ENCODE data around the gene WDR37.

Gene WDR37

DNA sequence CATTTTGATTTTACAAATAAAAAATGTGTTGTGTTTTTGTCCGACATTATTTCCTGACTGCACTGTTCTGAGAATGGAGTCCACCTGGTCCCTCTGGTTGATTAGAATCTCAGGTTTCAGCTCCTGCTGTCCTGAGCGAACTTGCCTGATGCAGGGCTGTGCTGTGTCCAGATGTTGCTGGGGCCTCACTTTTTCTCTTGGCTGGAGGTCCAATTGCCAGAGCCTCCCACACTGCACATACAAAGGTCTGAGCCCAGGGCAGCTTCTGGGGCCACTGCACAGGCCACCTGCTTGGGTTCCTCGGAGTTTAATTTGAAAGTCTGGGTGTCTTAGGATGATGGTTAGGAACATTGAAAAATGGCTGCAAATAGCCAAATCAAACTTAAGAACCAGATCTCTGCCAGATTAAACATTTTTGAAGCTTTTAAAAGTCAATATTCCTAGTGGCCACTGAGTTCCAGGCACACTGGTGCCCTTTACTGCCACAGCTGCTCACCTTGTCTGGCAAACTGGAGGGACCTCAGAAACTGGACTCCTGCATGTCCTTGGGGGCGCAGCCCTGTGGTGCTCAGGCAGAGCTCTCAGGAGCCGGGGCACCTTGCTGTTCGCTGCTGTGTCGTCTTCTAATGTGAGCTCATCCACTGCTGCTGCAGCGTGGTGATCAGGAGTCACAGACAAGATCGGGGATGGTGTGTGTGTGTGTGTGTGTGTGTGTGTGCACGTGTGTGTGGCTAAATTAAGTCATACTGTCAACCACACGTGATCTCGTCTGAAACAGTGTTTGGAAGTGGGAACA, 75.0 kb downstream of the WDR37 start:
- DNase-seq = no peak

DNA sequence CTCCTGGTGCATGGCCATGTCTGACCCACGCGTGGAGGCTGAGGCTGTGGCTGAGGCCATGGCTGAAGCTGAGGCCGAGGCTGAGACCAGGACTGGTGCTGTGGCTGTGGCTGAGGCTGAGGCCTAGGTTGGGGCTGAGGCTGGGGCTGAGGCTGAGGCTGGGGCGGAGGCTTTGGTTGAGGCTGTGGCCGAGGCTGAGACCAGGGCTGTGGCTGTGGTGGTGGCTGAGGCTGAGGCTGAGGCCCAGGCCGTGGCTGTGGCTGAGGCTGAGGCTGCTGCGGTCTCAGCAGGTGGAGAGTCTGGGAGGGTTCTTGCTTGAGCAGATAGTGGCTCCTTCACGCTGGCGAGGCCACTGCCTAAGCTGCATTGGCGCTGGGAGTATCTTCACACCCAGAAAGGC, 76.4 kb downstream of the WDR37 start:
- DNase-seq = no peak

DNA sequence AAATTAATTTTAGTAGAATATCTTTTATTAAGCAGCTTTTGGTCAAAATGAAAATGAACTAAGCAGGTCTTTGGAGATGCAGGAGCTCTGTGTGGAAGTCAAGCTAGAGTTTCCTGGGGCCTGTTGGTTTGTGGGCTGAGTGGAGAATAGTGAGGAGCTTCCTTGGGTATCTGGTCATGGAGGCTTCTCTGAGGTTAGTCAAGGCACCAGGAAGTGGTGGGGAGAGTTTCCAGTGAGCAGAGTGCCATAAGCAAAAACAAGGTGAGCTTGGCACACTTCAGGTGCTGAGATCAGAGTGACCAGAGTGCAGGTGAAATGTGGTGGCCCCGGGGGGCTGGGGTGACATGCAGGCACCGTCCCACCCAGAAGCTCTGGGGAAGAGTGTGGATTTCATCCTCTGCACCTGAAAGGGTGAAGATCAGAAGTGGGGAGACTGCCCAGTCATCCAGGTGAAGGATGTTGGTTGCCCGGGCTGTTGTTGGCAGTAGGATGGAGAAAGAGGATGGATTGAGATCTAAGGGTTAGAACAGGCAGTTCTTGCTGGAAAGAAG, 77.4 kb downstream of the WDR37 start:
- DNase-seq = no peak

DNA sequence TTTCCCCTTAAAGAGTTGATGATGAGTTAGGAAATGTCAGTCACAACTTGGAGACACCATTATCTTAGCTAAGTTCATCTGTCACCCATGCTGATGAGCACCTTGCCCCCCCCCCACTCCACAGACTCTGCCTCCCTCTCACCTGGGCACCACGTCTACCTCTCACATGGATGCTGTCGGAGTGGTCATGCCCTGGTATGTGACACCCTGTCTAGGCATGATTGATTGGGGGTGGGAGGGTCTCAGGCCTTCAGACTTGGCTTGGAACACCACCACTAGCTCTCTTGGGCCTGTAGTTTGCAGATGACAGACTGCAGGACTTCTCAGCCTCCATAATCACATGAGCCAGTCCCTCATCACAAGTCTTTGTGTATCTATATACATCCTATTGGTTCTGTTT, 78.0 kb downstream of the WDR37 start:
- no peak for DNase-seq

DNA sequence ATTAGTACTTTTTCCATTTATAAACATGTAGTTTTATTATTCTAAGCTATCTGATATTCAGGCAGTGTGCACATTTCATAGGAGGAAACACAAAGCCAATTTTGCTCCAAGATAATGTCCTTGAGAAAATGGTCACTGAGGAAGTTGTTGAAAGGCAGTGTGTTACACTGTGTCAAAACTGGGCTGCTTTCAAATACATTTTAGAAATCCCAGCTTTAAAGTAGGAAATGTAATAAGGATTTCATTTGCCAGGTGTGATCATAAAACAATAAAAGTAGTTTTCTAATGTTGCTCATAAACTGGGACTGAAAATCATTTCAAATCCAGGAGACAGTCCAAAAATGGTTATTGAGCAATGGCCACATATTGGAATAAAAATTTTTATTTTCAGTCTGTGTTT, 80.1 kb downstream of the WDR37 start:
- no peak for DNase-seq

DNA sequence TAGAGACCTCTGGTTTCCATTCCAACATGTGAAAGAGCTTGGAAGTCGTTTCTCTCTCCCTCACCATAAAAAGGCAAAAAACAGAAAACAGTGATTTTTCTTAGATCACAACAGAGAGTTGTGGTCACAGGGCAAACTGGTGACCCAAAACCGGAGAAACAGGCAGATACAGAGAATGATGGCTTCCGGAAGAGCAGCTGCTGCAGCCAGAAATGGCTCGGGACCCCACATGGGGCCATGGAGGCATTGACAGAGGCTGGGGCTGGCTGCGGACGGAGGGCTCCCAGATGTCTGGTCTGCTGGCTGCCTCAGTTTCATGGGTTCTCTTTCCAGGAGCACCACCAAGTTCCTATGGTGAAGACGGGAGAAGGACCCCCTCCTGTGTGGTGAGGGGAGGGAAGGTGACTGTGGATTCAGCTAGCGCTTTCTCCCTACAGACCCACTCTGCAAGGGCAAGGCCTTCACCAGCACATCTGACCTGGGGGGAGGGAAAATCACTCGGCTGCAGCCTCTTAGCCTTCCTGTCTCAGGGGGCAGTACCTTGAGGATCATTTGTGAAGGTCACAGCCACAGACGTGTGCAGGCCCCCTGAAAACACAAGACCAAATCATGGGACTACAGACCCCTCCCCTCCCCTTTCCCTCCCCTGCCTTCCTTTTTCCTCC, 81.4 kb downstream of the WDR37 start:
- no peak for DNase-seq

DNA sequence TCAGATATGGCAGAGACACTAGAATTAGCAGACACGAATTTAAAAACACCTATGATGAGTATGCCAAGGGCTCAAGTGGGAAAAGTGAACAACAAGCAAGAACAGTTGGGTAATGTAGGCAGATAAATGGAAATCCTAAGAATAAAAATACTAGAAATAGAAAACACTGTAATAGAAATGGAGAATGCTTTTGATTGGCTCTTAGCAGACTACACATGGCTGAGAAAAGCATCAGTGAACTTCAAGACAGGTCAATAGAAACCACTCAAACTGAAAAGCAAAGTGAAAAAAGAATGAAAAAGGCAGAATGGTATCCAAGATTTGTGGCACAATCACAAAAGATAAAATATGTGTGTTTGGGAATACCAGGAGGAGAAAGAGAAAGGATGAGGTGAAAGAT, 82.3 kb downstream of the WDR37 start:
- no peak for DNase-seq

DNA sequence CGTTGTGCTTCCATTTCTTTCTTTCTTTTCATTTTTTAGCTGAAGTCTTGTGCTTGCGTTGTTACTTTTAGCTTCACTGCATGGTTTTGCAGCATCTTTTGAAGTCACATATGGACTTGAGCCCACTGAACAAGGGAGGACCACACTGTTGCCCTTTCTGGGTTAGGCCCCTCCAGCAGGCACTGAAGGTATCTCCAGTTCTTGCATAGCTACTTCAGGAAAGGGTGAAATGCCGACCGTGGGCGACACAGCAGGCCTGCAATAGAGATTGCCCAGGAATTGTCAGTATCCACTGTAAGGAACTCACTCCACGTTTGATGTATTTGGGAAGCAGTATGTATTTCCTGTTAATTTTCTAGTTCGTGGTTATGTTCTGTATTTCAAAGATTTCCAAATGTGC, 85.1 kb downstream of the WDR37 start:
- DNase-seq = no peak

DNA sequence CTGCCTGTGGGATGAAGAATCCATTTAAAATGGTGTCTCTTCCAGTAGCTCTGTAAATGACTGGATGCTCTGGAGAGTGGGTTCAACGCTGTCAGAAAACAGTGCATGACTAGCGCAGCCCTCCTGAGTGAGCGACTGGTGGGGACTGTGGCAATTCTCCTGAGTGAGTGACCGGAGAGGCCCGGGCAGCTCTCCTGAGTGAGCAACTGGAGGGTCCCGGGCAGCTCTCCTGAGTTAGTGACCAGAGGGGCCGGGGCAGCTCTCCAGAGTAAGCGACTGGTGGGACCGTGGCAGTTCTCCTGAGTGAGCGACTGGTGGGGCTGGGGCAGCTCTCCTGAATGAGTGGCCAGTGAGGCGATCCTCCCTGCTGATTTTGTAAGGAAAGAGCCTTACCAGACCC, 85.5 kb downstream of the WDR37 start:
- DNase-seq = no peak

DNA sequence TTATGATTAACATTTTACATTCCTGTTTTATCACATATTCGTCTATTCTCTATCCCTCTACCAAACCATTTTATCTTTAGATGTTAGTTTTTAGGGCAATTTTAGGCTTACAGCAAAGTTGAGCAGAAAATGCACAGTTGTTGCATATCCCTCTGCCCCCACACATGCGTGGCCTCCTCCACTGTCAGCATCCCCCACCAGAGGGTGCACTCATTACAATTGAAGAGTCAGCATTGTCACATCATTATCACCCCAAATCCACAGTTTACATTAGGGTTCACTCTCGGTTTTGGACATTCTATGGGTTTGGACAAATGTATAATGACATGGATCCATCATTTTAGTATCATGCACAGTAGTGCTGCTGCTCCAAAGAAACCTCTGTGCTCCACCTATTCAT, 86.4 kb downstream of the WDR37 start:
- DNase-seq = peak; percentile 60

DNA sequence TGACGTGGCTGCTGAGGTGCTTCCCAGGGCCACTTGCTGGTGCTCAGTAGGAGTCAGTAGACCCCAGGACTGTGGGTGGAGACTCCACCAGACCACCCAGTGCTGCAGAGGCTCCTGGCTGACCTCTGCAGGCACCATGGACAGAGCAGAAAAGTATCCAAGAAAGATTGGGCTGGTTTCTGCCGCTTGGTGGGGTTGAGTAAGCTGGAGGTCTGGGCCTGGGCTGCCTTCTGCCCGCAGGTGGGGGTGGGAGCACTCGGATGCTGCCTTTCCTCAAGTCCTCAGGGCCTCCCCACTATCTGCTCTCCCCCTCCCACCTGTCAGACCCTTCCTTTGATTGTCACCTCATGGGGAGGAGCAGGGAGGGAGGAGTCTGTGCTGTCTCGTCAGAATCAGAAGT, 91.6 kb downstream of the WDR37 start:
- DNase-seq = no peak

DNA sequence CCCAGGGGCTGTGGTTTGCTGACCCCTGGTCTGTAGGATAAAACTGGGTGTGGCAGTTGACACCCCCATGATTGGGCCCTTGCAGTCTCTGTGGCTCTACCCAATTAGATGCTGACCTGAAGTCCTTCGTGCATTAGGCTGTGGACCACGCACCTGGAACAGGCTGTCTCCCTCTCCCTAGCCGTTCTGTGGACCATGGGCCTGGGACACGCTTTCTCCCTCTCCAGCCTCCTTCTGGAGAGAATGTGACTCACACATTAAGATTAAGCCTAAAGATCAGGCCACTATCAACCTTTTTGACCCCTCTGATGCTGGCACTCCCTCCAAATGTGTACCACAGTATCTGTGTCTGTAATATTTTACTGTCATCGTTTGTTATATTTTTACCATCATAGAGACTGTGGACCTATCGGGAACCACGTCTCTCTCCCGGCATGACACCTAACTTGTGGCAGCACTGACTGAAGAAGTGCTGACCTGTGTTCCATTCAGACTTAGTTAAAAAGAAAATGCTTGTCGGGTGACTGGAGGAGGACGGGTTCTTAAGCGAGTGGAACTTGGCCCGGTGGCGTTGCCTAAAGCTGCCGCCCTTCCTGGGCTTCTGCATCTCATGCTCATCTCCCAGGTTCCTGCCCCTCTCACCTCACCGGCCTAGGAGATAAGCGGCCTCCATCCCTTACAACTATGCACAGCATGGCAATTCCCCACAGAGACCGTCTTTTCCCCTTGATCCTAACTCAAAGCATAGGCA, 92.8 kb downstream of the WDR37 start:
- no peak for DNase-seq

DNA sequence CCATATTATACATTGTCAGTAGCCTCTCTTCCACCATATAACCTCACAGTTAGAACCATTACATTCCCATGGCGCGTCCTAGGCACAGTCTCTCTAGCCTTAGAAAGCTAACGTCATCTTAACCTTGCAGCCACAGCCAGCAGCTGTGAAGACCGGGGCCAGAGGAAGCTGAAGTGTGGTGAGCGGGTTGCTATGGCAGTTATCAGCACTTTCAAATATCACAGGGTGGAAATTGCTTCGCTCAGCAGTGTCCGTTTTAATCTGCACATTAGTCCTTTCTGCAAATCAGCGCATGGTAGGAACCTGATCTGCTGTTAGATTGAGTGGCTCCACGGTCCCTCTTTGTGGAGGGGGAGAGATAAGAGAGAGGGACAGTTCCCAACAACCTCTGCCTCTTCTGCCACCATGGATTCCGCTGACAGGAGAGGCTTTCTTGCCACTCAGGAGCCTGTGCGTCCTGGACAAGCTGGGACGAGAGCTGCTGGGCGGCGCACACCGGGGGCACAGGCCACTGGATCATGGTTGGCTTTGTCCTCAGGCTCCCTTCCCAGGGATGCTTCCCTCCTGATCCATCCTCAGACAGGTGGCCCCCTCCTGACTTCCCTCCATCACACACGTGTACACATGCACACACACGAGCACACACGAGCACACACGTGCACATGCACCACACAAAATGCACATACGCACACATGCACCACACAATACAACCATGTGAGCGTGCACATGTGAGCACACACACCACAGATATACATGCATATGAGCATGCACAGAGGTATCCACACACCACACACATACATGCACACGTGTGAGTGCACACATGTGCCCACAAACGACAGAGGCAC, 93.8 kb downstream of the WDR37 start:
- peak; percentile 93 for DNase-seq

DNA sequence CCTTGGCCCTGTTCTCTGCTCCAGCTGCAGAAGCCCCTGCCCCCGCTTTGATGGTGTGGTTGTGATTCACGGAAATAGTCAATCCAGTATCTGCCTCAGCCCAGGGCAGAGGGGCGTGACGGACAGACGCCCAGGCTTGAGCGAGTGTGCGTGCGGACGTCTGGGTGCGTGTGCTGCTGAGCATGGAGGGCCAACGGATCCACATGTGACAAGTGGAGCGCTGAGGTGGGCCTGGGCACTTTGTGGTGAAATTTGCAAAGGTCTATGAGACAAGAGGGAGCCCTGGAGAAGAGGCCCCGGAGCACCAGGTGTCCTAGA, 94.4 kb downstream of the WDR37 start:
- DNase-seq = no peak

DNA sequence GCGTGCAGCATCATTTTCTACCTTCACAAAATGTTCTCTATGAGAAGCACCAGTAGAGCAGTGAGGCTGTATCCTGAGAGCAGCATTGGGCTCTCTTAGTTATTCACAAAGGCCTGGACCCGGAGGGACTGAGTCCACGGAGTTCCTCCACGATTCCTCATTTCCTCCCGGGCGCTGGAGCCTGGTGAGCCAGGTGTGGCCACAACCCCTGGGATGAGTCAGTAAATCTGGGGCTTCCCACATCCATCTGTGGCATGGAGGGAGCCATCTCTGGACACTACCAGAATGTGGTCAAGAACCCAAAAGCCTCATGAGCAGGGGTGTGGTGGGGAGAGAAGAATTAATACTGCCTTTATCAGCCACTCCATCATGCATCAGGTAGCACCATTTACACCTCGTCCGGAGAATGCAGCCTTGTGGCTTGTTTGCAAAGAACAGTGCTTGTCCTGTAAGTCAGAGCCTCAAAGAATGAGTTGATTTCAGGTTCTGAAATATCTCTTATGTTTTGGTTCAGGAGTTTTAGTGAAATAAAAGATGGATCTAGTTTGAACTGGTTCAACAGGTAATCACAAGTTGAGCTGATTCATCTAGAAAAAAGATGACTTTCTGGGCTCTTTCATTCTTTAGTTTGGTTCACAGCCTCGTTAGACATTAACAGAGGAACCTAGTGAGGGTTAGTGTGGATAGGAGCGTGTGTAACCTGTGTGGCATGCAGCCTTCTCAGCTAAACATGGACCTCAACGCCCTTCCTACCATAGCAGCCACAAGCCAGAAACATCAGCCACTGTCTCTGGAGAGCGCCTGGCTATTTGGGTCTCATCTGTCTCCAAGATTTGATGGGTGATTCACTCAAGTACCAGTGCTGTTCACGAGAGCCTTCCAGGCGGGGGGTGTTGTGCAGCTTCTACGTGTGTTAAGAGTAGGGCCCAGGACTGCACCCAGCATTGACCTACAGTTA, 95.2 kb downstream of the WDR37 start:
- no peak for DNase-seq

DNA sequence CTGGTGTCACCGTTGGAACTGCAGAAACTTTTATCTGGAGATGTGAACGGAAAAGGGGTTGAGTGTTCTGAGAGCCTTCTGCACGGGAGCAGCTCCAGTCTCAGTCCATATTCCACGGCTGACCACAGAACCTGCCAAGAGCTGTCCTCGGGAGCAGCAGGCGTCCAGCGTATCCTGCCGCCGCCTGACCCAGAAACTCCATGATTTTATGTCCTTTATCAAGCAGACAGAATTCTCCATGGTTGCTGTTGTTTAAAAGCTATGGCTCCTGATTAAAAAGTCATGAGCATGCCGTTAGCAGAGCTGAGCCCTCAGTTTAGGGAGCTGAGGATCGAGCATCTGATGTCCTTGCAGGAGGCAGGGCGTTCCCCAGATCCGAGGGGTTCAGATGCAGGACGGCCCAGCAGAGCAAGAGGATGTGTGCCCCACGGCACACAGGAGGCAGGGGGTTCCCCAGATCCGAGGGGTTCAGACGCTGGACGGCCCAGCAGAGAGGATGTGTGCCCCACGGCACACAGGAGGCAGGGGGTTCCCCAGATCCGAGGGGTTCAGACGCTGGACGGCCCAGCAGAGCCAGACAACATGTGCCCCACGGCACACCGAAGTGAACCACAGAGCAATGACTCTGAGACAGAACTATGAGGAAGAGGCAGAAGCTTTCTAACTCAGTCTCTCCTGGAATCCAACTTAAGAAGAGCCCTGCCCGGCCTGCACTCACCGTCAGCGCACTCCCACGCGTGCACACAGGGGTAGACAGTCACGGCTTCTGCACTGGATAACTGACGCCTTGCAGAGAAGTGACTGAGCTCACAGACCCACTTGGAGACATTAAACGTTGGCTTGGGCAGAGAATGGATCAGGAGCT, 96.4 kb downstream of the WDR37 start:
- no peak for DNase-seq

DNA sequence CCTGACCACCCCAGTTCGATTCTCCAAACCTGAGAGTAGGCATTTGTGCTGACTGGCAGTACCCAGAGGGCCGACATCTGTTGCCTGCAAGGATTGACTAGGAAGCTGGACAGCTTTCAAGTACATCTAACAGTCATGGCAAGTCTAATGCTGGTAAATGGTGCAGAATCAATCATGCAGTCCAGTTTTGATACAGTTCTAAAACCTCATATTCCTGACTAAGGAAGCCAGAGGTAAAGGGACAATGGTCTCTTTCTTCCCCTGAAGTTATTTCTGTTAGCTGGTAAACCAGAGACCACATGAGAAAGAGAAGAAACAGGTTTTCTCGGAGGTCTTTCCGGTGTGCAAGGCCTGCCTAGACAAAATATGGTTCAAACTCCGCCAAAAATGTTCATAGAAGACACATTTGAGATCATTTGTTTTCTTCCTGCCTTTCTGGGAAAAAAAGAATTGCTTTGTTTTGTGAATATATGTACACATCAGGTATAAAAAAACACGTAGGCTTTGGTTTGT, 97.1 kb downstream of the WDR37 start:
- no peak for DNase-seq

DNA sequence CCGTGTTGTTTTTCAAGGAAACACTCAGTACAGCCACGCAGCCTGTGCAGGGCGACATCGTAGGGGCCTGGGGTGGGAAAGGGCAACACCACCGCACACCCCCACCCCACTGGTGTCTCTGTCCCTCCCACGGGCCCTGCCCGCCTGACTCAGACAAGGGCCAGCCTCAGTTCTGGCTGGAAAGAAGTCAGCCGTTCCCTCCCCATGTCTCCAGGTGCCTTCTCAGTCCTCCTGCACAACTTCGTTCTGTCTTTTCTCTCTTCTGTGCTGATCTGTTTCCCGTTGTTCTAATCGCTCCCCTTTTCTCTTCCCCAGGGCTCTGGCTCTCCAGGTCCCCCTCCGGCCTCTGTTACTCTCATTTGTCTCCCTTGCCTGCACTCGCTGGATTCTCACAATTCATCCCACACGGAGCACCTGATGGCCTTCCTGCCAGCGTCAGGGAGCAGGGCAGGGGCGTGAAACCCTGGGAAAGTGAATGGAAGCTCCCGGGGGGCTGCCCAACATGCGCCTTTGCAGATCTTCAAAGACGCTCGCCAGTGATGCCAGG, 97.7 kb downstream of the WDR37 start:
- DNase-seq = no peak

DNA sequence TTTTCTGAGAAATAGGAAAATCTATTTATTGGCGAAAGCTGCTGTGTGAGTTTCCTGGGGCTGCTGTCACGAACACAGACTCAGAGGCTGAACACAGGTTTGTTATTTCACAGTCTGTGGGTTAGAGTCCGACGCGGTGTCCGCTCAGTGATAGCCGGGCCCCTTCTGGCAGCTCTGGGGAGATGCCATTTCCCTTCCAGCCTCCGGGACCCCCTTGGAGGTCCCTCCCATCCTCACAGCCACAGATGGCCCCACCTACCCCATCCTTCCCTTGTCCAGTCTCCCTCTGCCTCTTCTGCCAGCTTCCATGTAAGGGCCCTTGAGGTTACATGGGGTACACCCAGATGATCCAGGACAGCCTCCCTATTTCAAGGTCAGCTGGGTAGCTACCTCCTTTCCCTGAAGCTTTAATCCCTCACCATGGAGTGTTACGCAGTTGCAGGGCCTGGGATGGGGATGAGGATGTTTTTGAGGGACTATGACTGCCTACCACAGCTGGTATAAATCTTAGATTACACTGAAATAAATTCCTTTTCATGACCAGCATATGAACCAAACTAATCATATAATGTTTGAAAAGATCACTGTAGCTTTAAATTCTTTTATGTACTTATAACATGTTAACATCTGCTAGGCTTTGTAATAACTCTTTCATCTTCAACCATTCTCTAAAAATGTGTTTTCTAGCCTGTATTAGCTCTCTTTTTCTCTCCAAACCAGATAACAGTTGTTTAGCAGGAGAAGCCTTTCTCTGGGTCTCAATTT, 98.5 kb downstream of the WDR37 start:
- DNase-seq = no peak

Data from hematopoietic multipotent progenitor cell treated with erythropoietin and hydrocortisone succinate and interleukin-3 and kit ligand, for 4 days (in vitro differentiated cells).